HG03175 (cell line): ENCODE data around the gene MPPED2.

ENCODE experiments used
- ATAC-seq: cut with Tn5 transposase; IDR thresholded peaks from one replicate; pipeline ENCODE4 v1.9.1; 2021; ENCODE audit warnings: mild to moderate bottlenecking, moderate library complexity; ENCODE audit not compliant: unreplicated experiment

MPPED2 gene

GRCh38 chr11:30535818-30536217, 50.3 kb downstream of the MPPED2 start:
- no peak for ATAC-seq

- ATAC-seq: no peak
Measured at GRCh38 chr11:30533445-30533947, 52.7 kb downstream of the MPPED2 start.

- no peak for ATAC-seq
Measured at GRCh38 chr11:30527566-30527965, 58.6 kb downstream of the MPPED2 start.

GRCh38 chr11:30526558-30526957, 59.6 kb downstream of the MPPED2 start:
- ATAC-seq: no peak

GRCh38 chr11:30522536-30523243, 63.5 kb downstream of the MPPED2 start:
- no peak for ATAC-seq

- ATAC-seq: no peak
Measured at GRCh38 chr11:30521297-30522071, 64.7 kb downstream of the MPPED2 start.

GRCh38 chr11:30513087-30513486, 73.1 kb downstream of the MPPED2 start:
- no peak for ATAC-seq

GRCh38 chr11:30511408-30511807, 74.7 kb downstream of the MPPED2 start:
- ATAC-seq: no peak

GRCh38 chr11:30510750-30511149, 75.4 kb downstream of the MPPED2 start:
- no peak for ATAC-seq

- no peak for ATAC-seq
Measured at GRCh38 chr11:30509364-30509763, 76.8 kb downstream of the MPPED2 start.

GRCh38 chr11:30508594-30508993, 77.6 kb downstream of the MPPED2 start:
- no peak for ATAC-seq

GRCh38 chr11:30505603-30506002, 80.5 kb downstream of the MPPED2 start:
- ATAC-seq: no peak

GRCh38 chr11:30504468-30504867, 81.7 kb downstream of the MPPED2 start:
- no peak for ATAC-seq

GRCh38 chr11:30503156-30503555, 83.0 kb downstream of the MPPED2 start:
- no peak for ATAC-seq

GRCh38 chr11:30502305-30502704, 83.8 kb downstream of the MPPED2 start:
- no peak for ATAC-seq

GRCh38 chr11:30501744-30502143, 84.4 kb downstream of the MPPED2 start:
- no peak for ATAC-seq

GRCh38 chr11:30499940-30500339, 86.2 kb downstream of the MPPED2 start:
- ATAC-seq: no peak

- no peak for ATAC-seq
Measured at GRCh38 chr11:30497600-30497999, 88.6 kb downstream of the MPPED2 start.

- ATAC-seq: no peak
Measured at GRCh38 chr11:30496935-30497334, 89.2 kb downstream of the MPPED2 start.

- ATAC-seq: no peak
Measured at GRCh38 chr11:30495437-30495836, 90.7 kb downstream of the MPPED2 start.

- no peak for ATAC-seq
Measured at GRCh38 chr11:30489511-30489910, 96.6 kb downstream of the MPPED2 start.

- no peak for ATAC-seq
Measured at GRCh38 chr11:30489076-30489475, 97.1 kb downstream of the MPPED2 start.
